Trophoblast cell (in vitro differentiated cells and primary cell): ENCODE measurements around the gene ZDHHC14.

Source experiments
- DNase-seq, 2 donors: peaks; one replicate each; pipeline ENCODE4 v3.0.0-alpha.2; 2016
- H2AFZ ChIP-seq: 2 replicates; pipeline ENCODE4 v1.6.1; 2013; ENCODE audit warnings: low read length, moderate library complexity, mild to moderate bottlenecking; ENCODE audit not compliant: insufficient read depth, poor library complexity
- H2AK5ac ChIP-seq: 2 replicates; pipeline ENCODE4 v1.6.1; 2013; ENCODE audit warnings: mild to moderate bottlenecking, low read length
- H2BK120ac ChIP-seq: 2 replicates; pipeline ENCODE4 v1.6.1; 2013; ENCODE audit warnings: low read length, mild to moderate bottlenecking, moderate library complexity; ENCODE audit not compliant: insufficient read depth, poor library complexity
- H2BK12ac ChIP-seq: 2 replicates; pipeline ENCODE4 v1.6.1; 2013; ENCODE audit warnings: mild to moderate bottlenecking, low read length, moderate library complexity
- H2BK5ac ChIP-seq: 2 replicates; pipeline ENCODE4 v1.6.1; 2013; ENCODE audit warnings: low read length, low read depth, moderate library complexity, mild to moderate bottlenecking; ENCODE audit not compliant: poor library complexity
- H3K14ac ChIP-seq: 2 replicates; pipeline ENCODE4 v1.6.1; 2013; ENCODE audit warnings: mild to moderate bottlenecking, low read length
- H3K18ac ChIP-seq: 2 replicates; pipeline ENCODE4 v1.6.1; 2013; ENCODE audit warnings: mild to moderate bottlenecking, low read length
- H3K23ac ChIP-seq: 2 replicates; pipeline ENCODE4 v1.6.1; 2013; ENCODE audit warnings: low read length
- H3K27ac ChIP-seq: 2 replicates; pipeline ENCODE4 v1.5.1; 2013; ENCODE audit warnings: low read depth, mild to moderate bottlenecking, inconsistent platforms, low read length, moderate library complexity
- H3K27me3 ChIP-seq: 2 replicates; pipeline ENCODE4 v1.6.1; 2013; ENCODE audit warnings: inconsistent platforms, mild to moderate bottlenecking, low read length, moderate library complexity; ENCODE audit not compliant: insufficient read depth
- H3K36me3 ChIP-seq, 2 experiments: 1 replicate in 1 of 2; 2 replicates in 1 of 2; pipeline ENCODE4 v1.6.1; 2013; ENCODE audit warnings: low read length in 2 of 2, mild to moderate bottlenecking in 2 of 2, moderate library complexity in 1 of 2; ENCODE audit not compliant: insufficient read depth in 2 of 2, control insufficient read depth in 1 of 2
- H3K4ac ChIP-seq: 2 replicates; pipeline ENCODE4 v1.6.1; 2013; ENCODE audit warnings: low read depth, mild to moderate bottlenecking, low read length, moderate library complexity
- H3K4me1 ChIP-seq, 2 experiments: 1 replicate in 1 of 2; 2 replicates in 1 of 2; pipeline ENCODE4 v1.6.1; 2013; ENCODE audit warnings: low read length in 2 of 2, mild to moderate bottlenecking in 2 of 2, moderate library complexity in 1 of 2; ENCODE audit not compliant: insufficient read depth in 2 of 2, control insufficient read depth in 1 of 2
- H3K4me2 ChIP-seq: 2 replicates; pipeline ENCODE4 v1.6.1; 2013; ENCODE audit warnings: inconsistent platforms, mild to moderate bottlenecking, low read length, moderate library complexity
- H3K4me3 ChIP-seq: 2 replicates; pipeline ENCODE4 v1.5.1; 2013; ENCODE audit warnings: mild to moderate bottlenecking, low read depth, low read length, inconsistent platforms
- H3K79me1 ChIP-seq: one replicate; pipeline ENCODE4 v1.6.1; 2013; ENCODE audit warnings: low read length
- H3K79me2 ChIP-seq: 2 replicates; pipeline ENCODE4 v1.6.1; 2013; ENCODE audit warnings: low read length, mild to moderate bottlenecking; ENCODE audit not compliant: control insufficient read depth, insufficient read depth, poor library complexity
- H3K9ac ChIP-seq: 2 replicates; pipeline ENCODE4 v1.6.1; 2013; ENCODE audit warnings: mild to moderate bottlenecking, low read length
- H3K9me3 ChIP-seq: 2 replicates; pipeline ENCODE4 v1.6.1; 2013; ENCODE audit warnings: low read depth, mild to moderate bottlenecking, control low read depth, inconsistent platforms, low read length; ENCODE audit not compliant: insufficient read depth
- H4K12ac ChIP-seq: 2 replicates; pipeline ENCODE4 v1.6.1; 2013; ENCODE audit warnings: low read depth, mild to moderate bottlenecking, low read length, moderate library complexity
- H4K8ac ChIP-seq: 2 replicates; pipeline ENCODE4 v1.6.1; 2013; ENCODE audit warnings: low read depth, mild to moderate bottlenecking, low read length, moderate library complexity
- H4K91ac ChIP-seq: one replicate; pipeline ENCODE4 v1.6.1; 2013; ENCODE audit warnings: low read depth, mild to moderate bottlenecking, low read length, moderate library complexity
- WGBS: extraction: QIAGEN DNeasy Blood & Tissue Kit; methylation state at CpG from one replicate; pipeline ENCODE4 v1.1.7; 2013; ENCODE audit warnings: missing lambda C conversion rate; ENCODE audit not compliant: insufficient read length, insufficient coverage; ENCODE audit errors: extremely low coverage; 5-methylcytosine and 5-hydroxymethylcytosine counted together

ZDHHC14 gene

GRCh38 chr6:157604816-157605215, 223.8 kb downstream of the ZDHHC14 start:
- WGBS = no CpG with 5 or more reads among the region's 2 CpGs
- no peak overlapping the region for H3K9ac ChIP-seq
- no peak overlapping the region for H2AK5ac ChIP-seq
- H3K27me3 ChIP-seq = no peaks in the 10 kb centered on the region
- no peak overlapping the region for H3K23ac ChIP-seq
- H2BK12ac ChIP-seq = no peak overlapping the region
- no peak overlapping the region for H3K4me2 ChIP-seq
- no peak overlapping the region for H3K4me3 ChIP-seq
- no peak overlapping the region for H2BK5ac ChIP-seq
- H4K91ac ChIP-seq = no peak overlapping the region
- no peak overlapping the region for H4K12ac ChIP-seq
- no peak overlapping the region for H3K27ac ChIP-seq
- H3K9me3 ChIP-seq = peaks cover 3% of the 10 kb centered on the region
- no peak overlapping the region for H3K14ac ChIP-seq
- no peak overlapping the region for H3K18ac ChIP-seq
- no peak for DNase-seq
- no peaks in the 10 kb centered on the region for H3K36me3 ChIP-seq
- H3K79me2 ChIP-seq = no peaks in the 10 kb centered on the region
- H3K4ac ChIP-seq = no peak overlapping the region
- H4K8ac ChIP-seq = no peak overlapping the region
- H3K4me1 ChIP-seq = no peaks in the 10 kb centered on the region
- no peak overlapping the region for H2BK120ac ChIP-seq
- no peak overlapping the region for H2AFZ ChIP-seq
- H3K79me1 ChIP-seq = no peaks in the 10 kb centered on the region

- no peak for DNase-seq
- no peak overlapping the region for H3K27ac ChIP-seq
- H3K18ac ChIP-seq = no peak overlapping the region
- no peaks in the 10 kb centered on the region for H3K36me3 ChIP-seq
- no peak overlapping the region for H2BK5ac ChIP-seq
- no peak overlapping the region for H2BK120ac ChIP-seq
- H3K27me3 ChIP-seq = no peaks in the 10 kb centered on the region
- no peak overlapping the region for H3K14ac ChIP-seq
- no peak overlapping the region for H2AFZ ChIP-seq
- H3K23ac ChIP-seq = no peak overlapping the region
- H3K4me3 ChIP-seq = no peak overlapping the region
- no peak overlapping the region for H2BK12ac ChIP-seq
- no peak overlapping the region for H4K8ac ChIP-seq
- H3K4me2 ChIP-seq = no peak overlapping the region
- H4K91ac ChIP-seq = no peak overlapping the region
- no peaks in the 10 kb centered on the region for H3K4me1 ChIP-seq
- H3K79me1 ChIP-seq = no peaks in the 10 kb centered on the region
- H3K4ac ChIP-seq = no peak overlapping the region
- peaks cover 3% of the 10 kb centered on the region for H3K9me3 ChIP-seq
- no peak overlapping the region for H2AK5ac ChIP-seq
- no peaks in the 10 kb centered on the region for H3K79me2 ChIP-seq
- WGBS = no CpG with 5 or more reads among the region's 8 CpGs
- no peak overlapping the region for H4K12ac ChIP-seq
- no peak overlapping the region for H3K9ac ChIP-seq
Measured at GRCh38 chr6:157605484-157605883, 224.5 kb downstream of the ZDHHC14 start.

GRCh38 chr6:157606516-157606915, 225.5 kb downstream of the ZDHHC14 start:
- no peak overlapping the region for H3K18ac ChIP-seq
- H3K79me2 ChIP-seq = no peaks in the 10 kb centered on the region
- no peaks in the 10 kb centered on the region for H3K79me1 ChIP-seq
- H2BK5ac ChIP-seq = no peak overlapping the region
- no peaks in the 10 kb centered on the region for H3K4me1 ChIP-seq
- no peaks in the 10 kb centered on the region for H3K27me3 ChIP-seq
- no peak overlapping the region for H3K23ac ChIP-seq
- H4K91ac ChIP-seq = no peak overlapping the region
- H3K9me3 ChIP-seq = peaks cover 3% of the 10 kb centered on the region
- H3K4me2 ChIP-seq = no peak overlapping the region
- no peak overlapping the region for H3K4ac ChIP-seq
- no peak overlapping the region for H3K14ac ChIP-seq
- H2AFZ ChIP-seq = no peak overlapping the region
- no peak overlapping the region for H3K27ac ChIP-seq
- H3K9ac ChIP-seq = no peak overlapping the region
- no CpG with 5 or more reads among the region's 9 CpGs for WGBS
- DNase-seq = no peak
- H4K8ac ChIP-seq = no peak overlapping the region
- H3K4me3 ChIP-seq = no peak overlapping the region
- H4K12ac ChIP-seq = no peak overlapping the region
- H2AK5ac ChIP-seq = no peak overlapping the region
- H3K36me3 ChIP-seq = no peaks in the 10 kb centered on the region
- no peak overlapping the region for H2BK12ac ChIP-seq
- no peak overlapping the region for H2BK120ac ChIP-seq

- Histone ChIP-seq H3K79me1 (no peaks in the 10 kb centered on the region), H3K4ac (no peak overlapping the region), H2AK5ac (no peak overlapping the region), H4K8ac (no peak overlapping the region), H3K36me3 (no peaks in the 10 kb centered on the region), H4K91ac (no peak overlapping the region), H3K14ac (no peak overlapping the region), H2AFZ (no peak overlapping the region), H3K9me3 (peaks cover 3% of the 10 kb centered on the region), H3K4me3 (no peak overlapping the region), H3K23ac (no peak overlapping the region), H3K79me2 (no peaks in the 10 kb centered on the region), H2BK5ac (no peak overlapping the region), H2BK120ac (no peak overlapping the region), H3K27me3 (no peaks in the 10 kb centered on the region), H3K18ac (no peak overlapping the region), H4K12ac (no peak overlapping the region), H3K4me1 (no peaks in the 10 kb centered on the region), H3K4me2 (no peak overlapping the region), H2BK12ac (no peak overlapping the region), H3K9ac (no peak overlapping the region), H3K27ac (no peak overlapping the region)
- no CpG with 5 or more reads among the region's 12 CpGs for WGBS
- DNase-seq = no peak
Measured at GRCh38 chr6:157607317-157608109, 226.5 kb downstream of the ZDHHC14 start.
